ENCODE results near the gene SARM1.
"Not testable (repeated sequence)": the region's sequence is repeated elsewhere in the genome, so short reads cannot be mapped to it uniquely, and the experiment has no call there.

SARM1 gene

GRCh38 chr17:28371245-28372202 is at the start of gene SARM1:
Gene SARM1 (plus strand): TSS chr17:28371694. CDS start chr17:28372033, 339 bp downstream.
- DNase-seq (ENCODE audit: low read depth): peak; percentile 58

GRCh38 chr17:28324267-28324745 is 47.2 kb upstream of the SARM1 start:
- DNase-seq (ENCODE audit: low read depth): no peak

- DNase-seq (ENCODE audit: low read depth): no peak
These were observed 46.7 kb upstream of the SARM1 start for GRCh38 chr17:28324781-28325180.

- no peak for DNase-seq (ENCODE audit: low read depth)
These were observed 46.3 kb upstream of the SARM1 start for GRCh38 chr17:28325211-28325610.

GRCh38 chr17:28326114-28326513 is 45.4 kb upstream of the SARM1 start:
- DNase-seq (ENCODE audit: low read depth): no peak

- no peak for DNase-seq (ENCODE audit: low read depth)
These were observed 44.4 kb upstream of the SARM1 start for GRCh38 chr17:28327031-28327607.

GRCh38 chr17:28327709-28328108 is 43.8 kb upstream of the SARM1 start:
- no peak for DNase-seq (ENCODE audit: low read depth)

- no peak for DNase-seq (ENCODE audit: low read depth)
These were observed 43.2 kb upstream of the SARM1 start for GRCh38 chr17:28328325-28328724.

GRCh38 chr17:28330671-28331070 is 40.8 kb upstream of the SARM1 start:
- no peak for DNase-seq (ENCODE audit: low read depth)

GRCh38 chr17:28331891-28332420 is 39.5 kb upstream of the SARM1 start:
- no peak for DNase-seq (ENCODE audit: low read depth)

GRCh38 chr17:28333083-28333746 is 38.3 kb upstream of the SARM1 start:
- no peak for DNase-seq (ENCODE audit: low read depth)

- DNase-seq (ENCODE audit: low read depth): no peak
These were observed 37.3 kb upstream of the SARM1 start for GRCh38 chr17:28334171-28334570.

- DNase-seq (ENCODE audit: low read depth): no peak
These were observed 36.8 kb upstream of the SARM1 start for GRCh38 chr17:28334666-28335200.

- peak; percentile 99 for DNase-seq (ENCODE audit: low read depth)
These were observed 36.1 kb upstream of the SARM1 start, which contains the start of the genes IFT20 and TNFAIP1 for GRCh38 chr17:28335201-28335958. Gene IFT20 (minus strand): TSS chr17:28335472. CDS start chr17:28331985, 3,487 bp downstream. Gene TNFAIP1 (plus strand): TSS chr17:28335761. CDS start chr17:28339522, 3,761 bp downstream.

- peak; percentile 22 for DNase-seq (ENCODE audit: low read depth)
These were observed 35.3 kb upstream of the SARM1 start for GRCh38 chr17:28335959-28336871.

- DNase-seq (ENCODE audit: low read depth): no peak
These were observed 33.3 kb upstream of the SARM1 start for GRCh38 chr17:28338056-28338768.

- DNase-seq (ENCODE audit: low read depth): not testable (repeated sequence)
These were observed 32.7 kb upstream of the SARM1 start for GRCh38 chr17:28338769-28339212.

GRCh38 chr17:28339431-28339830 is 32.1 kb upstream of the SARM1 start:
- DNase-seq (ENCODE audit: low read depth): no peak

- no peak for DNase-seq (ENCODE audit: low read depth)
These were observed 31.1 kb upstream of the SARM1 start for GRCh38 chr17:28340374-28340773.
